Measurements from ENCODE around the gene GNRH2.
A peak's percentile ranks its signal among the peaks of the same experiment; 100 is the strongest.

DNA sequence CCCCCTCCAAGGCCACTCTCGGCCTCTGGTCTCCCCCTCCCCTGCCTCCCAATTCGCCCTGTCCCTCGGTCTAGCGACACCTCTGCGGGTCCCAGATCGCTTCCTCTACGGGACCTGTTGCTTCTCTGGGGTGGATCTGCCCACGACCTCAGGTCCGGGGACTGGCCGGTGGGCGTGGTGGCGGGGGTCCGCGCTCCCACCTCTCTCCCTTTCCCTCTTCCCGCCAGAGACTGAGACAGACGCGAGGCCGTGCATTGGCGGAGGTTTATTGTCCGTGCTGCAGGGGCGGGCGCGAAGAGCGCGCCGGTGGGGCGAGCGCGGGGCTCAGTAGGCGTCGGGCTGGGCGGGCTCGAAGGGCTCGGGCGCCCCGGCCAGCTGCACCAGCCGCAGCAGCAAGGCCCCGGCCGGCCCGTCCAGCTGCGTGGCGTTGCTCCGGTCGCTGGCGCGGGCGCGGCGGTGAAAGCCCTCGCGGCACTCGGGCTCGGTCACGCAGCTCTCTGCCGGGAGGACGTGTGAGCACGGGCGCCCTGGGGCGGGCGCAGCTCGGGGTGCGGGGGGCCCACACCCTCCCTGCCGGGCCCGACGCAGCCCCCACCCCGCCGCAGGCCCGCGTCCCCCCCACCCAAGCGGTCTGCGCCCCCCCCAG lies 39.0 kb downstream of the GNRH2 start:
- TF ChIP-seq, protein P1, sequence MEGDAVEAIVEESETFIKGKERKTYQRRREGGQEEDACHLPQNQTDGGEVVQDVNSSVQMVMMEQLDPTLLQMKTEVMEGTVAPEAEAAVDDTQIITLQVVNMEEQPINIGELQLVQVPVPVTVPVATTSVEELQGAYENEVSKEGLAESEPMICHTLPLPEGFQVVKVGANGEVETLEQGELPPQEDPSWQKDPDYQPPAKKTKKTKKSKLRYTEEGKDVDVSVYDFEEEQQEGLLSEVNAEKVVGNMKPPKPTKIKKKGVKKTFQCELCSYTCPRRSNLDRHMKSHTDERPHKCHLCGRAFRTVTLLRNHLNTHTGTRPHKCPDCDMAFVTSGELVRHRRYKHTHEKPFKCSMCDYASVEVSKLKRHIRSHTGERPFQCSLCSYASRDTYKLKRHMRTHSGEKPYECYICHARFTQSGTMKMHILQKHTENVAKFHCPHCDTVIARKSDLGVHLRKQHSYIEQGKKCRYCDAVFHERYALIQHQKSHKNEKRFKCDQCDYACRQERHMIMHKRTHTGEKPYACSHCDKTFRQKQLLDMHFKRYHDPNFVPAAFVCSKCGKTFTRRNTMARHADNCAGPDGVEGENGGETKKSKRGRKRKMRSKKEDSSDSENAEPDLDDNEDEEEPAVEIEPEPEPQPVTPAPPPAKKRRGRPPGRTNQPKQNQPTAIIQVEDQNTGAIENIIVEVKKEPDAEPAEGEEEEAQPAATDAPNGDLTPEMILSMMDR (conservative IDR thresholded peaks at IDR 0.05 in 1 of 2, IDR thresholded peaks at IDR 0.05 in 1 of 2; ENCODE audit: low read depth in 1 of 2, low read length in 2 of 2): no peak
- peak; percentile 86 for TF ChIP-seq EZH2 (IDR thresholded peaks at IDR 0.05; ENCODE audit: low read length, missing control alignments)
